Fibroblast of gingiva (primary cell): ENCODE measurements around the gene ATOSB.

Source experiments
- DNase-seq: peaks from one replicate; pipeline ENCODE4 v3.0.0-alpha.2; 2011; ENCODE audit warnings: low read depth

Gene ATOSB

DNA sequence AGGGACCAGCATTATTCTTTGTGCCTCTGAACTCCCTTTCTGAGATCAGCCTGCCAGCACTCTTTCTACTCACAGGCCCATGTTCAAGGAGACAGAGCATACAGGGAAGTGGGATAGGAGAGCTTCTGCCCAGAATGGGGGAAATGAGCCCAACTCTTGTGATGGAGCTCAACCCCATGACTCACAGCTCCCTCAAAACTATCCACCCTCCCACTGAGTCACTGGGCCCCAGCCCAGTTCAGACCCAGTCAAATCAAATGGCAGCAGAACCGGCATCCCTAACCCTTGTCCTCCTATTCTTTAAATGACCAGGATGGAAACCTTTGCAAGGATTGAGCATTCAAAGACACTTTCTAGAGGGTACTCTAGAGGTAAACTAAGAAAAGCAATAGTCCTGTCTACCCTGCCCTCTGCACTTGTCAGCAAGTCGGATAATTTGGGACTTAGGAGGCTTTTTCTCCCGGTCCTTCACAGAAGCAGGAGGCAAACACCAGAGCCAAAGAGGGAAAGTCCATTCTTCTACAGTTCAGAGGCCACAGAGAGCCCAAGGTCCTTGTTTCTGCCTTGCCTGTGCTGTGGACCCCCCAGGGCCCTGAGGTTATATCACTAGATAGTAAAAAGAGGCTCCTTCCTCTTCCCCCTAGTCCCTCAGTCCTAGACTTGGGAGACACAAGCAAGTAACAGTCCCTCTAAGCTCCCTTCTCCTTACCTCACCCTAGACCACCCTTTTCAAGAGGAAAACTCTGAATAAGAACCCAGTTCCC, 3.2 kb downstream of the ATOSB start:
- peak; percentile 68 for DNase-seq

DNA sequence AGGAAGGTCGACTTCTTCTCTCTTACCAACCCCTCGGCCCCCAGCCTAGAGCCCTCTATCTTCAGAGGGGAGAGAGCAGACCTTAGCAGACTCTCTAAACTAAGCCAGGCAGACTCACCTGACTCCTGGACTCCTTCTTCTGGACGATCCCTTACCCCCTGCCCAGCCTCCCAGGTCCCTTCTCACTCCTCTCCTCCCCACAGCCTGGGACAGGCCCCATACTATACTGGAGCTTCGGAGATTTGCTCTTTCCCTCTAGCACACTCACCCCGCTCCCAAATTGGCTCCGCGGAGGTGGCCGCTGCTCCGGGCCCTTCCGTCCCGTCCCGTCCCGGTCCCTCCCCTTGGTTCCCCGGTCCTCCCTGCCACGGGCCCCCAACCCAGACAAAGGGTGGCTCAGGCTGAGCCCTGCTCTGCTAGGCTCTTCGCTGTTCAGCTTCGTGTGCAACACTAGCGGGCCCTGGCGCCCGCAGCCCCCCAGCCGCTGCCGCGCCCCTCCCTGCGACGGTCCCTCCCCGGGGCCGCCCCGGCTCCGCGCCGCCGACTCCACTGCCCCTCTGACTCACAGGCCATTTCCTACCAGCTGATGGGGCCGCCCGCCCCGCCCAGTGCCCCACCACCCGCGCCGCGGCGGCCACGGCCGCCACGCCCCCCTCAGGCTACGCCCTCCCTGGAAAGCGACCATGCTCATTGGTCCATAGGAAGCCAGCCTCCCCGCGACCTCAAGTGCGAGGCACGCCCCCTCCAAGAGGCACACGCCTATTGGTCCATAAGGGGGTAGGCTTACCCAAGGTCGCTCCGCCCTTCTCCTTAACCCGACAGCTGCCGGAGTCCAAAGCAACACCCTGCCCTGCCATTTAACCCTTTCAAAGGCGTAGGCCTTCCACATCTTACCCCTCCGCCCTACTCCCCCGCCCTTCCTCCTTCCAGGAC, 4.4 kb downstream of the ATOSB start:
- DNase-seq = peak; percentile 99

DNA sequence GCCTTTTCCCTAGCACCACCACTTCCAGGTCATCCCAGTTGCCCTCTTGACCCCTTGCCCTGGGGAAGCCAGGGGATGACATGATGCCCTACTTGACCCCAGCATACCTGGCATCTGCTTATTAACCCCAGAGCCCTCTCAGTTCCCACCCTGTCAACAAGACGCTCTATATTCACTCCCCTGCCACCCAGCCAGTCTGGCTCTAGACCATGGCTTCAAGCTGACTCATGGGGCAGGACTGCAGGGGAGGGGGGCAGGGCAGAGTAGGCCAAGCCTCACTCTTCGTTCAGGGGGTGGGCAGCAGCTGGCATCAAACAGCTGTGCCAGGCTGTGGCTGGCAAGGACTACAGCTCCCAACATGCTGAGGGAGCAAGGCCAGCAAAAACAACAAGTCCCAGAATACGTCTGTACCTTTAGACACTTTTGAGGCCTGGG, 5.3 kb downstream of the ATOSB start:
- peak; percentile 71 for DNase-seq

DNA sequence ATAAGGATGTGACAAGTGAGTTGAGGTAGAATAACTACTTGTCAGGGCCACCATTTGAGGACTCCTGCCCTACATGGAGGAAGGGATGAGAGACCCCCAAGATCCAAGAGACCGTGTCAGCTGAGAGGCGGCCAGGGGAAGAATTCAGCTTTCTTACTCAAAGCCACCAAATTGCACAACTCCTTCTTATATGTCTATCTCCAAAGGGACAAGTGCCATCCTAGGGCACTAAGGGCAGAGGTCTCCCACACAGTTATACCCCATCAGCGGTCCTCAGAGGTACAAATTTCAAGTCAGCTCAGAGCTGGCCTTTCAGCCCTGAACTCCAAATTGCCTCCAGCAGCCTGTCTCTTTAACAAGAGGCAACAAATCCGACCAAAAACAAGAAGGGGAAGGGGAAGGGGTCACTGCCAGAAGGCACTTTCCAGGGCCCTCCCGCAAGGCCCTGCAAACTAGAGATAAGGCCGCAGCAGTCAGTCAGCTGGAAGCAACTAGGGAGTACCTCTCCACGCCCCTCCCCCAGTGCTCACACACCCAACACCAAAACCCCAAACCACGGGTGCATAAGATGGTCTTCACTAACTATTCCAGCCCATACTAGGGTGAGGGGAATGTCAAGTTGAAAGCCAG, 6.6 kb downstream of the ATOSB start:
- no peak for DNase-seq

DNA sequence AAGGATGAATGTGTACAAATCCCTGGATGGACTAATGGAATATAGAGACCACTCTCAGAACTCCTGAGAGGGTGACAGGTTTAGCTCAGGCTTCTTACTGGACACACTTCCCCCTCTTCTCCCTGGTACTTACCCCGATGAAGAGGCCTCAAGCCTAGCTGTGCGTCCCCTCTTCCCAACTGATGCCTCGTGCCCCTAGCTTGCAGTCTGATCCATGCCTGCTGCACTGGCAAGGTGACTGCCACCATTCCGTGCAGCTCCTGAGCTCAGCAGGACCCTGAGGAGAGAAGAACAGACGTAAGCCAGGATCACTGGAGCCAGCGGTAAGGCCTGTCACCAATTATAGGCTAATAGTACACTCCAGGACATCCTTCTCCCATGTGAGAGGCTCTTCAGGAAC, 7.2 kb downstream of the ATOSB start:
- no peak for DNase-seq

DNA sequence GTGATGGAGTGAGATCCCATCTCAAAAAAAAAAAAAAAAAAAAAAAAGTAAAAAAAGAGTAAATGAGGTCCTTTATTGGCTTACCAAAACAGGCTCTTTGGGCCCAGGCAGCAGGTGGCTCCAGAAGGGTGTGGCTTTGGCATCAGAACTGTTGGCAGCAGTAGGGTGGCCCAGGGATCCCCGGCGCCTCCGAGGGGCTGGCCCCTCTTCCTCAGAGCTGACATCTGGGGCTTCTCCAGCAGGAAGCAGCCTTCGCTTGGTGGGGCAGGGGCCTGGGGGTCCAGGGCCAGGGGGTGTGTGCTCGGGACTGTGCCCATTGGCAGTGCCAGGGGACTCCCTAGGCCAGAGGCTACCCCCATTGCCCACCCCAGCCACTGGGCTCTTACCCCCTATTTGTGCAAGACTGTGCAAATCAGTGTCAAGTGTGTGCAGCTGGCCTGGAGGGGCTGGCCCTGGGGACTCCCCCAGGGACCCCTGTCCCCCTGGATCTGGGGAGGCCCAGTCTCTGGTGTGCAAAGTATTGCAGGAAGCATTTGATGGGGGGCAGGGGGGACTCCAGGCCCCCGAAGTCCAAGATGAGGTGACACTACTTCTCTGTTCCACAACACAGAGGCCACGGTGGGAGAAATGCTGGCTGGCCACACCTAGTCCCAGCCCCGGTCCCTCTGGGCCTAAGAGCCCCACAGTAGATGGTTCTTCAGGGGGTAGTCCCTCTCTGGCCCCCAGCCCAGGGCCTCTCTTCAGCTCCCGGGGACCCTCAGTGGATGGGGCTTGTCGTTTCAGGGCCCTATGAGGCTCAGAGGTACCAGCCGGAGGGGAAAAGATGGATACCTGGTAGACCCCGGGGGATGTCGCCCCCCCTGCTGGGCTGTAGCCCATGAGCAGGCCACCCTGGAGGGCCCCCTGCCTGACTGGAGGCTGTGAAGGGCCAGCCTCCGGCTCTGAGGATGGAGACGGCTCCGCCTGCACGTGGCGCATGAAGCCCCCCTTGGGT, 8.1 kb downstream of the ATOSB start:
- no peak for DNase-seq

DNA sequence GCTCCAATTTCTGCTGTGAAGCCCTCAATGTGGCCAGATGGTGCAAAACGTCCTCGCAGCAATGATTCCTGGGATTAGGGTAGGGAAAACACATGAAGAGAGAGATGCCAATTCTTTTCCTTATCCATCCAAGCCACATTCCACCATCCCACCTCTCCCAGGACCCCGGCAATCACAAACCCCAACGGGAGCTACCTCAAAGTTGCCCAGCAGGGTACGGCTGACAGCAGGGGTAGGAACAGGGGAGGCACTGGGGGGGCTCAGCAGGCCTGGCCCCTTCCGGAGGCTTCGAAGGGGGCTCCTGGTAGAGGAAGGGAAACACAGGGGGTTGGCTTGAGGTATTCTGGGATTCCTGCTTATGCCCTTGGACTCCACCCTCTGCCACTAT, 9.3 kb downstream of the ATOSB start:
- DNase-seq = no peak

DNA sequence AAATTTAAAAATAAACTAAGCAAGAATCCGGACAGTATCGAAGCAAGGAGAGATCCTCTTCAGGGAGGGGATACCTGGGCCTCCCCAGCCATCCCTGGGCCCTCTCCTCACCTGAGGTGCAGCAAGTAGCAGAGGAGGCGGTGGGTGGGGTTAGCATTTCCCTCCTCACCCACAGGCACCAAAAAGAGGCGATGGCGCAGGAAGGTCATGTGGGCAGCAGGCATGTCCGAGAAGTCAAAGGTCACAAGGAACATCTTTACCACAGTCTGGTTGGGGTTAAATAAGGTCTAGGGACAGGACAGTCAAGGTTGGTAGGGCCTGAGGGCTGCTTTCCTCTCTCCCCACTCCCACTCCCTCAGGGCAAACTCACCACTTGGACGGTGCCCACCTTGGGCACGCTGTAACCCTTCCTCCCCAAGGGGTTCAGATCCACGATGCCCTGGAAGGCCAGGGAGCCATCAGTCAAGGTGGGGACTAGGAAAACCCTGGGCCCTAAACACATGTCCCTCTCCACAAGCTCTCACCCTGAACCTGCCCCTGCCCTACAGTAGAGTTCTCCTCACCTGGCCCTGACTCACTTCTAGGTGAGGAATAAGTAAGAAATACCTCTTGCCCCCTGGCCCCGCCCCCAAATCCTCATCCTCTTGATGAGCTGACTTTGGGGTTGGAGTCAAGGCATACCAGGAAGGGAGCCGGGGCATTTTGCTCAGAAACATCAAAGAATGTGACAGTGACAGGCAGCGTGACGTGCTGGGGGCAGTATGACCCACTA, 9.9 kb downstream of the ATOSB start:
- no peak for DNase-seq

DNA sequence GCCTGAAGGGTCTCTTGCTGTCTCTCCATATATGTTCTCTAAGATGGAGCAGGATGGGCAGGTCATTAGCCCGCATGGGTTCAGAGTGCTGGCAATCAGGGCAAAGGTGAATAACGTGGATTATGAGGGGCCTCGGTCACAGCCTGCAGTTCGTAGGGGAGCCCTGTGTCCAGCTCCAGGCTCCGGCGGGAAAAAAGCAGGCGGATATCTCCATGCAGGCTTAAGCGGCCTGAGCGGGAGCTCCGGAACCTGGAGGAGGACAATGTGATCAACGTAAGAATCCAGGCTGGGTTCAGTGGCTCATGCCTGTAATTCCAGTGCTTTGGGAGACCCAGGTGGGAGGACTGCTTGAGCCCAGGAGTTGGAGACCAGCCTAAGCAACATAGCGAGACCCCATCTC, 10.5 kb downstream of the ATOSB start:
- DNase-seq = no peak

DNA sequence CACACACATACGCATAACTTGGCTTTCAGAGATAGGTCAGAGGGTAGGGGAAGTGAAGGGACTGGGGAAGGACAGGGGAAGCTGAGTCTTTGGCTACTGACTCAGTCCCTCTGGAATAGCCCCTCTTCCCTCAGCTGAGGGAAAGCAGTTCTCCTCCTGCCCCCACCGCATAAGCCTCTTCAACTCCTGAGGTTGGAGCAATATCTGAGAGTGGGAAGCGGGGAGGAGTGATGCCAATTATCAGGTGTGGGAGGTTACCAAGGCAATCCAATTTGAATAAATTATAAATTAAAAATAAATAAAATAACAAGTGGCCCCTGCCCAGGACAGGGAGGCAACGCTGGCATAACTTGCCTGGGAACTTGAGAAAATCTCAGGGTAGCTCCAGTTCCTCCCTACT, 11.1 kb downstream of the ATOSB start:
- DNase-seq = no peak

DNA sequence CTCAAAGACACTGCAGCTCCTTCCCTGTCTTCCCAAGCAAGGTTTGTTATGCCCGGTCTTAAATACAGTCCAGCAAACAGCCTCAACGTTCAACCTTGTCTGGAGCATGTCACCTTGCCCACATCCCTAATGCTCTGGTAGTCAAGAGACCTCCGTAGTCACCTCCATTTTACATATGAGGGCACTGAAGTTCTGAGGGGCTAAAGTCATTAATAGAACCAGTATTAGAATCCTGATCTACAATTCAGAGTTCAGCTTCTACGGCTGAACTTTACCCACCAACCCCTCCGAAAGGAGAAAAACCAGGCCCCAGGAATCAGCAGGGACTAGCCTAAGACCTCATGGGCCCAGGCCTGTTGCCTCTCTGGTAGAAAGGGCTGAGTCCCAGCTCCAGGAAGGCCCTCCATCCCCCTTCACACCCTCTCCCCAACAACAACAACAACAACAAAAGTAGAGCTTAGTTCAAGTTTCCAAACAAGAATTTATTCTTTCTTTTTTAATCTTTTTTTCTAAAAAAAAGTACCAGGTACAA, 11.9 kb downstream of the ATOSB start:
- DNase-seq = no peak

DNA sequence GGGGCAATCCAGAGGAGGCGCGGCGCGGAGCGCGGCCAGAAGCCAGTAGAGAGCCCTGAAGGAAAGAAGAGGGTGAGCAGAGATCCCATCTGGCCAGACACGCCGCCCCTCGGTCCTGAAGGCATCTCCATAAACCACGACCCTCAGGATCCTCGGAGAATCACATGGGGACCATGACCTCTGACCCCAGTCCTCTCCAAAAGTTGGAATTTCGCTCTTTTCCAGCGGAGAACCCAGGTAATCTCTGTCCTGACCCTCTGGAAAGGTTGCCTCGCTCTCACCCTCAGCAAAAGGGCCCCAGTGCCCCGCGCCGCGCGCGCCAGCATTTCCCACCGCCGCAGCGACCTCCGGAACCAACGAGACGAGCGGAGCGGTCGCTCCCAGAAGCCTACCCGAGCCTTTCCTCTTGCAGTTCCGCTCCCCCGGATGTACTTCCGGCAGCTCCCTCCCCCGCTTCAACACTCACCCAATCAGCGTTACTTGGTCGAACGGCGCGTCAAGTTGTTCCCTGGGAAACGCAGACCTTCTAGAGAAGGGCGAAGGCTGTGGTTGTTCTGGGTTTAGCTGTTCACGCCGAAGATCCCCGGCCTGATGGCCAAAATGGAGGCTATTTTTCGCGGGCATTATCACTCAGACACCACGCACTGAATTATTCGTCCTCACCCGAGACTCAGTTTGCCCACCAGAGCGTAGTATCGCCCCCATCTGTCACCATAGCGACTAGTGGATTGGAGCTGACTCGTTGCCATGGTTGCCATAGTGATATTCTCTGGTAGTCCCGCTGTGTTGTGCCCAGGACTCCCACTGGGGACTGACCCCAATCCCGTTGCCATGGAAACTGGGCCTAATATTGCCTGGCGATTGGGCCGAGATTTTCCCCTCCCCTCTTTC, 12.6 kb downstream of the ATOSB start, which contains the start of gene STOML2:
Gene STOML2, minus strand, starts transcription at position 363 of the 891 bp plus-strand sequence. Its CDS starts 37 bp downstream, at position 326.
- peak; percentile 95 for DNase-seq

DNA sequence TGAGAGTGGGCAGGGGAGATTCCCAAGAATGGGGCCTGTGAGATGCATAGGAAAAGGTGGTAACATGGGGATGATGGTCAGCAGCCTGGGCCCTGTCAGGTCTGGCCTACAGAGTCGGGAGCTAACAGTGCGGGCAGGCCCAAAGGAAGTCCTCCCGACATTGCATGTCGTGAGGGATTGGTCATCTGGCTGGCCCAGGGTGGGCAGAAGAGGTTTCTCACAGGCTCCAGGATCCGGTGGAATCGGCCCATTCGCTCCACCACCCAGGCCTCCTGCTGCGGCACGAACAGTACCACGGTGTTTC, 13.2 kb downstream of the ATOSB start:
- DNase-seq = no peak

DNA sequence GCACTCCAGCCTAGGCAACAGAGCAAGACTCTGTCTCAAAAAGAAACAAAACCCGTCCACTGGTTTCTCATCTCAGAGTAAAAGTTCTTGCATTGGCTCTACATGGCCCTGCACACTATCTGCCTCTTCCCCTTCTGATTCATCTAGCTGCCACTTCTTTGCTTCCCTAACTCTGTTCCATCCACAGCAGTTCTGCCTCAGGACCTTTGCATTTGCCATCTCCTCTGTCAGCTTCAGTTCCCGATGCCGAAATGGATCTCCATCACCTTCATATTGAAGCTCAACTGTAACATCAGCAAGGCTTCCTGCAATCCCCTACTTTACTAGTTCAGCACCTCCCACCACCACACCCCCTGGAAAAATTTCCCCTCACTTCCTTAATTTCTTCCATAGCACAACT, 18.1 kb downstream of the ATOSB start:
- no peak for DNase-seq

DNA sequence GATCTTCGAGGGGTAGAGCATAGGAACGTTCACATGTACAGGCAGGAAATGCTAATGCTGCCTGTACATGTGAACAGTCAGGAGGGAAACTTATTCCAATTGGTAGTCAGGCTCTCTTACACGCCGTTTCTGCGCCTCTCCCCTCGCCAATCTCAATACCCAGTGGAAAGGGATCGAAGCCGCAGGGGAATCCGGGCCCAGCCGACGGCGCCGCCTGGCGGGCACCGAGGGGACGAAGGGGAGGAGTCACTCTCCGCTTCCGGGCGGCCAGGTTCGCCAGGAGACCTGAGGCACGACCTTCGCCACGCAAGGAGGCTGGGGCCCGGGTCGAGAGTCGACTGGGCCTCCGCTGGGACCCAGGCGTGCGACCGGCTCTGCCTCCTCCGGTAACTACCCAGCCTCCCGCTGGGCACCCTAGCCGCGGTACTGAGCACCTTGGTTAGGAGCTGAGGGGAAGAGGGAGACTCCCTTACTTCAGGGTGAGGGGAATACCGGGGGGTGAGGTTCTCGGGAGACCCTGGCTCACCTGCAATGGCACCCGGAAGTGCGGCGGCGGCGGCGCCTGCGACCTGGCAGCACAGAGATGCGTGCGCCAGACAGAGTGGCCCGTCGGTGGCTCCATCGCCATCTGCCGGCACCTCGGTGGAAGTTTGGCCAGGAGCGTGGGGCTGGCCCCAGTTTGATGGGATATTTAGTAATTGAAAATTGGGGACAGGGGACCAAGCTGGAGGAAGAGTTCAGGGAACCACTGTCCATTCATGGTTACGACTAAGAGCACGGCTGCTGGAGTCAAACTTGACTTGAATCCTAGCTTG, 19.4 kb downstream of the ATOSB start, which contains the start of gene PIGO:
Gene PIGO, minus strand, starts transcription at position 557 of the 815 bp plus-strand sequence. CDS start 1,026 bp downstream, outside the sequence.
- DNase-seq = peak; percentile 80

DNA sequence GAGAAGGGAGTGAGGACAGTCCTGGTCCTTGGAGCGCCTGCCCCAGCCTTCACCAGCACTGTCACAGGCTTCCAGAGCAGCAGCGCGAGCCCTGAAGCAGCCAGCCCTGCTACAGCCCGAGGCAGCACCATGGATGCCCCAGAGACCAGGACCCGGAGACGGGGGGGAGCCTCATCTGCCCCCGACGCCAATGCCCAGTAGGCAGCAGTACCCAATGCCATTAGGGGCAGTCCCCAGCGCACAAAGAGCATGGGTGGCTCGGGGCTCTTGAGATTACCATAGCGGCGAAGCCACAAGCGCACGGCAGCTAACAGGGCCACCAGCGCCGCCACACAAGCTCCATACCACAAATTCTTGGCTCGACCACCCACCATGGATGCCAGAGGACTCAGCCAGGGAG, 24.1 kb downstream of the ATOSB start:
- DNase-seq = no peak

DNA sequence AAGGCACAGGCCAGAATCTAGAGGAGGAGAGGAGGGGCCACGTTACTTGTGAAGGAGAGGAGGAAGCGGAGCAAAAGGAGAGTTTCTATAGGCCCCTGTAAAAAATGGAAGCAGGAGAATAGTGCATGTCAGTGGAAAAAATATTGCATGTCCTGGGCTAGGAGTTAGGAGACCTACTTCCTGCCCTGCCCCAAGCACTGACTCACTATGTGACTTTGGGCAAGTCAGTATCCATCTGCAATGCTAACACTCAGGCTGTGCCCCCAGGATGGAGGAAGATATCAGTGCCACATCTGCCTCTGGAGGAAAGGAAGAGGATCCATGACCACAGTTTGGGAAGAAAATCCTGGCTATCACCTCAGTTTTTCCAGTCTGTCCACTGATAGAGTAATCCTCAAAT, 26.2 kb downstream of the ATOSB start:
- DNase-seq = no peak

DNA sequence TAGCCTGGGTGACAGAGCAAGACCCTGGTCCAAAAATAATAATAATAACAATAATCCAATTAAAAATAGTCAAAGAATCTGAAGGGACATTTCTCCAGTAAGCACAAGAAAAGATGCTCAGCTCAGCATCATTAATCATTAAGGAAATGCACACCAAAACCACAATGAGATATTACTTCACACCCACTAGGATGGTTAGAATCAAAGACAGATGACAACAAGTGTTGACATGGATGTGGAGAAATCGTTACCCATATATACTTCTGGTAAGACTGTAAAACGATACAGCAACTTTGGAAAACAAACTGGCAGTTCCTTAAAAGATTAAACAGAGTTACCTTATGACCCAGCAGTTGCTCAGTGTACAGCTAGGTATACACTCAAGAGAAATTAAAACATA, 30.6 kb downstream of the ATOSB start:
- peak; percentile 17 for DNase-seq
